ENCODE measurements around the gene COL25A1. TPM values are rescaled to one million over a fixed set of nuclear protein-coding genes. Genes with fewer than 3 reads are reported as not detected.

COL25A1 gene
- total RNA-seq, 1 experiment from 2014 or later, result not detected

DNA sequence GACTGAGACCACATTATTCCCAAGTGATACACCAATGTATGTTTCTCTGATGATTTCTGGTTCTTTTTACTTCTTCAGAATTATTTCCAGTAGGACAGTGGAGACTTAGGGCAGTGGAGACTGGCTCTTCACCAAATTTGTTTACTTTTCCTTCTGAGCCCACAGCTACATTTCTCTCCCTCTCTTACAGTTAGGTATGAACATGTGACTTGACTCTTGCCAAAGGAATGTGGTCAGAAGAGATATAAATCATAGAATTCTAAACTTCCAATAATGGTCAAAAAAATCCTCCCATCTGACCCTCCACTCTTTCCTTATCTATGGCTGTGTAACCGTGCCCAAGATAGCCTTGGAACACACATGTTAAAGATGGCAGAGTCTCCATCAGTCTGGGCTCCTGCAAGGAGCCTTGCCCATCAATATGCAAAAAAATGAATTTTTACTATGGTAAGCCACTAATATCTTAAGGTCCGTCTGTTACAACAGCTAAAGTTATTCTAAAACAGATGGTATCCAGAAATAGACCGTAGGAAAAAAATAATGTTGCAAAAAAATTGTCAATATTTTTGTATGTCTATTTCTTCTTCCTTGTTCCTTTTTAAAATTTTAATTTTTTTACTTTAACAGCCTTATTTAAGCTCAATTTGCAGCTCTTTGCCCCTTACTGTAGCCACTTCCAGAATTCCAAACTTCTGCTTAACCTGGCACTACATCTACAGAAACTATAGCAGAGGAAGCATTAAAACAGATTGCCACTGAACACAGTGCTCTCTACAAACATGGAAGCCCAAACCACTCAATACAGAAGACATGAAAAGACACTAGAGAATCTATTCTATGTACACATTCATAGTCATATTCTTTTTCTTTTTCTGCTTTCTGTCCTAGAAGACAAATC lies 260.7 kb downstream of the COL25A1 start (continued):
- TF ChIP-seq, protein P1, sequence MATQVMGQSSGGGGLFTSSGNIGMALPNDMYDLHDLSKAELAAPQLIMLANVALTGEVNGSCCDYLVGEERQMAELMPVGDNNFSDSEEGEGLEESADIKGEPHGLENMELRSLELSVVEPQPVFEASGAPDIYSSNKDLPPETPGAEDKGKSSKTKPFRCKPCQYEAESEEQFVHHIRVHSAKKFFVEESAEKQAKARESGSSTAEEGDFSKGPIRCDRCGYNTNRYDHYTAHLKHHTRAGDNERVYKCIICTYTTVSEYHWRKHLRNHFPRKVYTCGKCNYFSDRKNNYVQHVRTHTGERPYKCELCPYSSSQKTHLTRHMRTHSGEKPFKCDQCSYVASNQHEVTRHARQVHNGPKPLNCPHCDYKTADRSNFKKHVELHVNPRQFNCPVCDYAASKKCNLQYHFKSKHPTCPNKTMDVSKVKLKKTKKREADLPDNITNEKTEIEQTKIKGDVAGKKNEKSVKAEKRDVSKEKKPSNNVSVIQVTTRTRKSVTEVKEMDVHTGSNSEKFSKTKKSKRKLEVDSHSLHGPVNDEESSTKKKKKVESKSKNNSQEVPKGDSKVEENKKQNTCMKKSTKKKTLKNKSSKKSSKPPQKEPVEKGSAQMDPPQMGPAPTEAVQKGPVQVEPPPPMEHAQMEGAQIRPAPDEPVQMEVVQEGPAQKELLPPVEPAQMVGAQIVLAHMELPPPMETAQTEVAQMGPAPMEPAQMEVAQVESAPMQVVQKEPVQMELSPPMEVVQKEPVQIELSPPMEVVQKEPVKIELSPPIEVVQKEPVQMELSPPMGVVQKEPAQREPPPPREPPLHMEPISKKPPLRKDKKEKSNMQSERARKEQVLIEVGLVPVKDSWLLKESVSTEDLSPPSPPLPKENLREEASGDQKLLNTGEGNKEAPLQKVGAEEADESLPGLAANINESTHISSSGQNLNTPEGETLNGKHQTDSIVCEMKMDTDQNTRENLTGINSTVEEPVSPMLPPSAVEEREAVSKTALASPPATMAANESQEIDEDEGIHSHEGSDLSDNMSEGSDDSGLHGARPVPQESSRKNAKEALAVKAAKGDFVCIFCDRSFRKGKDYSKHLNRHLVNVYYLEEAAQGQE (IDR thresholded peaks at IDR 0.05; ENCODE audit: low read depth), result no peak
- no peak for TF ChIP-seq EZH2phosphoT487 (IDR thresholded peaks at IDR 0.05; ENCODE audit: borderline replicate concordance)
- TF ChIP-seq ZFX (IDR thresholded peaks at IDR 0.05), result no peak
- no peak for TF ChIP-seq JUND (IDR thresholded peaks at IDR 0.05)
- TF ChIP-seq CEBPB (IDR thresholded peaks at IDR 0.05; ENCODE audit: low read depth), result no peak
- TF ChIP-seq CBX3 (IDR thresholded peaks at IDR 0.05; ENCODE audit: low read depth), result no peak
- TF ChIP-seq, protein P2, sequence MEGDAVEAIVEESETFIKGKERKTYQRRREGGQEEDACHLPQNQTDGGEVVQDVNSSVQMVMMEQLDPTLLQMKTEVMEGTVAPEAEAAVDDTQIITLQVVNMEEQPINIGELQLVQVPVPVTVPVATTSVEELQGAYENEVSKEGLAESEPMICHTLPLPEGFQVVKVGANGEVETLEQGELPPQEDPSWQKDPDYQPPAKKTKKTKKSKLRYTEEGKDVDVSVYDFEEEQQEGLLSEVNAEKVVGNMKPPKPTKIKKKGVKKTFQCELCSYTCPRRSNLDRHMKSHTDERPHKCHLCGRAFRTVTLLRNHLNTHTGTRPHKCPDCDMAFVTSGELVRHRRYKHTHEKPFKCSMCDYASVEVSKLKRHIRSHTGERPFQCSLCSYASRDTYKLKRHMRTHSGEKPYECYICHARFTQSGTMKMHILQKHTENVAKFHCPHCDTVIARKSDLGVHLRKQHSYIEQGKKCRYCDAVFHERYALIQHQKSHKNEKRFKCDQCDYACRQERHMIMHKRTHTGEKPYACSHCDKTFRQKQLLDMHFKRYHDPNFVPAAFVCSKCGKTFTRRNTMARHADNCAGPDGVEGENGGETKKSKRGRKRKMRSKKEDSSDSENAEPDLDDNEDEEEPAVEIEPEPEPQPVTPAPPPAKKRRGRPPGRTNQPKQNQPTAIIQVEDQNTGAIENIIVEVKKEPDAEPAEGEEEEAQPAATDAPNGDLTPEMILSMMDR (IDR thresholded peaks at IDR 0.05 in 2 of 3, conservative IDR thresholded peaks at IDR 0.05 in 1 of 3; ENCODE audit: borderline replicate concordance in 1 of 3, insufficient read depth in 1 of 3, low read depth in 2 of 3, low read length in 2 of 3), result no peak
- TF ChIP-seq, protein P3, sequence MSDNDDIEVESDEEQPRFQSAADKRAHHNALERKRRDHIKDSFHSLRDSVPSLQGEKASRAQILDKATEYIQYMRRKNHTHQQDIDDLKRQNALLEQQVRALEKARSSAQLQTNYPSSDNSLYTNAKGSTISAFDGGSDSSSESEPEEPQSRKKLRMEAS (IDR thresholded peaks at IDR 0.05), result no peak
- no peak for TF ChIP-seq ELF1 (IDR thresholded peaks at IDR 0.05; ENCODE audit: borderline replicate concordance, low read depth)
- TF ChIP-seq RAD21 (IDR thresholded peaks at IDR 0.05; ENCODE audit: low read depth), result no peak
- no peak for TF ChIP-seq SP1 (IDR thresholded peaks at IDR 0.05; ENCODE audit: low read depth)
